Amygdala (tissue), 56 donors: ENCODE measurements around the gene GSPT1.
"Not testable (repeated sequence)": the region's sequence is repeated elsewhere in the genome, so short reads cannot be mapped to it uniquely, and the experiment has no call there.

Experiments used
- DNase-seq, 56 donors: peaks; one replicate each; lab custom pipeline; 2025; lab: John Stamatoyannopoulos, UW

Gene GSPT1

GRCh38 chr16:11823645-11824044, 92.1 kb downstream of the GSPT1 start:
- DNase-seq, result not testable (repeated sequence)

DNA sequence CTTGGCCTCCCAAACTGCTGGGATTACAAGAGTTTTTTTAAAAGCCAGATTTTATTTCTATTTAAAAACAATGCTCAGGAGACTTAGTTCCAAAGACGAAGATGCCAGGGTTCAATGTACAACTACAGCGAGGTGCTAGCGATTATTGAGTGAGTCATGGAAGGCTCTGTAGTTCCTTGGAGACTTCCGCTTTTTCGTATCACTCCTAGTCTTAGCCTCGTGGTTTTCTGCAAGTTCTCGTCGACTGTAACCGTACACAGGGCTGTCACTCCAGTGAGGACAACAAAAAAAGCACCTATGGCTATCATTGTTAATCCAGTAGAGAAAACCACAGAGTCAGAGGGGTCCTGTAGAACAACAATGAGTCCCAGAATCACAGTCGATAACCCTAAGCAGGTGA, 96.0 kb downstream of the GSPT1 start:
- DNase-seq, result no peak

- not testable (repeated sequence) for DNase-seq
Observed at GRCh38 chr16:11818970-11819369, 96.8 kb downstream of the GSPT1 start.
